GM19438 (cell line): ENCODE results near the gene TBCB.
"Not testable (repeated sequence)": the region's sequence is repeated elsewhere in the genome, so short reads cannot be mapped to it uniquely, and the experiment has no call there.

ENCODE experiments used
- ATAC-seq: cut with Tn5 transposase; IDR thresholded peaks from one replicate; pipeline ENCODE4 v1.9.1; 2021; ENCODE audit warnings: low read depth; ENCODE audit not compliant: unreplicated experiment

TBCB gene

DNA sequence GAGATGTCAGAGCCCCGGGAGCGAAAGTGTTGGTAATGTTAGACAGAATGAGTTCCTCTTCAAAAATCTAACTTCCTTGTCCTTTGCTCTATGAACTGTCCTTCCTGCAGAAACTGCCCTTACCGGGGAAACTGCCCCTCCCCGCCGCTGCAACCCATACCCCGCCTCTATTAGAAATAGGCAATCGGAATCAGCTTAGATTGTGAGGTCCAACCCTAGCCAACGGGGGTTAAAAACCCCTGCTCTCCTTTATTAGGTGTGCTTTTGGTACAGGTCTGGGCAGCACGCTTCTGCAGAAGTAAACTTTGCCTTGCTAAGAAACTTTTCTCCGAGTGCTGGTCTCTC lies 13.1 kb downstream of the TBCB start:
- ATAC-seq: peak; percentile 19

- ATAC-seq: not testable (repeated sequence)
Measured at GRCh38 chr19:36131221-36131620, 16.0 kb downstream of the TBCB start.

DNA sequence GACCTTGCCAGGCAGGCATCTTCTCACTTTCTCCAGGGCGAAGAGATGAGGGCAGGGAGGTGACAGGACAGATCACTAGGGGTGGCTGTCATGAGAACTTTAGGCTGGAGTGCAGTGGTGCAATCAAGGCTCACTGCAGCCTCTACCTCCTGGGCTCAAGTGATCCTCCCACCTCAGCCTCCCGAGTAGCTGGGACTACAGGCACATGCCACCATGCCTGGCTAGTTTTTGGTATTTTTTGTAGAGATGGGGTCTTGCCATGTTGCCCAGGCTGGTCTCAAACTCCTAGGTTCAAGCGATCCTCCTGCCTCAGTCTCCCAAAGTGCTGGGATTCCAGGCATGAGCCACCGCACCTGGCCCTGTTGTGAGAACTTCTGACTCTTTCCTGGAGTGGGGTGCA lies 19.6 kb downstream of the TBCB start:
- not testable (repeated sequence) for ATAC-seq

- ATAC-seq: no peak
Measured at GRCh38 chr19:36136964-36137686, 21.9 kb downstream of the TBCB start.

- no peak for ATAC-seq
Measured at GRCh38 chr19:36139120-36139472, 23.8 kb downstream of the TBCB start.

DNA sequence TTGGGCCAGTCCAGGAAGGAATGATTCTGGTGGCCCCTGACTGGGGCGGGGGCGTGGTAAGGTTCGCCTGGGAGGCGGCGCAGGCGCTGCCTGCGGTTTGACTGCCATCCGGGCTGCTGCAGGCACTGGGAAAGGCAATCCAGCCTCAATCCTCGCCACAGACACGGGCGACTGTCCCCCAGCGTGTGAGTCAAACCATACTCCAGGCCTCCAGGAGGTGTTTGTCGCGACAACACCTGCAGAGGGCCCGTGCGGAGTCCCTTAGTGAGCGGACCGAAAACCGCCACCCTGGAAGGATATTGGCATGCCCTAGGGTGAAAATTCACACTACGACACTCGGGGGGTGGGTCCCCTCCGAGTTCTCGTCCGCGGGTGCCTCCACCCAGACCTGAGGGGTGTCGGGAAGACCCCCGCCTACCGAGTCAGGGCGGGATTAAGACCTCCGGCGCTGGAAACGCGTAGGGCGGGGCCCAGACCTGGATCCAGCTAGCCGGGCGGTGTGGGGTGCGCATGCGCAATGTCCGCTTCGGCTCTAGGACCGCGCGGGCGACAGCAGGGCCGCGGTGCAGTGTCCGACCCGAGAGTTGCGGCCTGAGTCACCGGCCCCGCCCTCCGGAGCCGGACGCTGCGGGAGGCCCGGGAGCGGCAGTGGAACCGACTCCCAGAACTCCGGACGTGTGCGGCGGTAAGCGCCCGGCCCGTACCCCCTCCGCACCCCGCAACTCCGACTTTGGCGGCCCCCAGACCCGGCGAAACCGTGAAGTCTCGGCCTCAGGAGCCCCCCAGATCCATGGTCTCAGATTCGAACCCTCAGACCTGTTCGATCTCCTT lies 24.4 kb downstream of the TBCB start, which contains the start of gene CAPNS1:
Gene CAPNS1 (plus strand): TSS at position 594 of the 831 bp plus-strand sequence. CDS start 946 bp downstream, outside the sequence.
- peak; percentile 83 for ATAC-seq

DNA sequence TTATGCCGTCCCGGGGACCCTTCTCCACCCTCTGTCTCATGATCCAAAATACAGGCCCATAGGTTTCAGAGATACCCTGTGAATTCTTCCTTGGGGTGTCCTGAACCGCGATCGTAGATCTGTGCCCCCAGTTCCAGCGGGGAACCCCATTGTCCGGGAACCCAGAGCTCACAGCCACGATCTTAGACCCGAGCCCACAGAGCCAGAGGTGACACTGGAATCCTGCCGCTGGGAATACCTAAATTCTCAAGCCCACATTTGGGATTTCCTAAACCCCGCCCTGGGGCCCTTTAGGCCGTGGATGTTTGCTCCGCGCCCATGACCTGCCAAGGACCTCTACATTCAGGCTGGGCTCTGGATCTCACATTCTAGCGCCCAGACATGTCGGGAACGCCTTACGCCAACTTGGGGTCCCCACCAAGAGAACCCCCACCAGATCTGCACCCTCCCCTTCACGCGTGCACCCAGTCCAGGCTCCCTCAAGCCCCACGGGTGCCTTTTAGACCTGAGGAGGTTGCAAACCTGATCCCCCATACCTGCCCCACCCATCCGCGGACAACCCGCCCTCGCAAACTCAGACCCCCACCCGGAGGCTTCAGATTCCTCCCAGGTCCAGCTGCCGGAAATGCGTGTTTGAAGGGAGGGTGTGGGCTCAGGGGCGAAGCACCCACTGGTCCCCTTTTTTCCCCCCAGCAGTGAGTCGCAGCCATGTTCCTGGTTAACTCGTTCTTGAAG lies 25.2 kb downstream of the TBCB start:
- peak; percentile 20 for ATAC-seq

GRCh38 chr19:36141039-36141927 lies 26.0 kb downstream of the TBCB start:
- ATAC-seq: peak; percentile 47

DNA sequence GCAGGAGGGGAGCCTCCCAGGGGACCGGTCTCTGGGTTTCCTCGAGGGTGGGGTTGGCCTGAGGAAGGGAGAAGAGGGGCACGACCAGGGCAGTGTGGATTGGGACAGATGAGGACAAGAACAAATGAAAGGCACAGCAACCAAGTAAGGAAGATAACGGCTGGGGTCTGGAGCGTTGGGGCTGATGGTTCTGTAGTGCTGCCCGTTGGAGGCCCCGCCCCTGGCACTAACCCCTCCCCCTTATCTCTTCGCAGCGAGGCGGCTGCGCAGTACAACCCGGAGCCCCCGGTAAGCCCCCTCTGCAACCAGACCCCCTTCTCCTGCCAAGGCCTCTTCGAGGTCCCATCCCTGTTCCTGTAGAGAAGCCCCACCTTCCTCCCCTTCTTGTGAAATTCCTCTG lies 26.8 kb downstream of the TBCB start:
- no peak for ATAC-seq

DNA sequence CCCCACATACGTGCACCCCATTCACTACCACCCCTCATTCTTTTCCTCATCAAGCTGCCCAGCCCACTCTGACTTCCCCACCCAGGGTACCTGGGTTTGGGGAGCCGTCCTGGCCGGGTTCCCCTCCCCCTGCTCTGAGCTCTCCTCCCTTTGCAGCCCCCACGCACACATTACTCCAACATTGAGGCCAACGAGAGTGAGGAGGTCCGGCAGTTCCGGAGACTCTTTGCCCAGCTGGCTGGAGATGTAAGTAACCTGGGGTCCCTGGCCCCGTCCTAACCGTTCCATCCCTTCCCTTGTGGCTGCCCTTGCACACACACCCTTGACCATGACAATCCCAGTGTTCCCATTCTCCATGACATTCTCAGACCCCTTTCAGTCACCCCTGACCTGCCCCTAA lies 27.2 kb downstream of the TBCB start:
- no peak for ATAC-seq

GRCh38 chr19:36144624-36145023 lies 29.4 kb downstream of the TBCB start:
- no peak for ATAC-seq

- ATAC-seq: no peak
Measured at GRCh38 chr19:36149673-36150406, 34.6 kb downstream of the TBCB start.

- no peak for ATAC-seq
Measured at GRCh38 chr19:36150586-36150985, 35.3 kb downstream of the TBCB start.

DNA sequence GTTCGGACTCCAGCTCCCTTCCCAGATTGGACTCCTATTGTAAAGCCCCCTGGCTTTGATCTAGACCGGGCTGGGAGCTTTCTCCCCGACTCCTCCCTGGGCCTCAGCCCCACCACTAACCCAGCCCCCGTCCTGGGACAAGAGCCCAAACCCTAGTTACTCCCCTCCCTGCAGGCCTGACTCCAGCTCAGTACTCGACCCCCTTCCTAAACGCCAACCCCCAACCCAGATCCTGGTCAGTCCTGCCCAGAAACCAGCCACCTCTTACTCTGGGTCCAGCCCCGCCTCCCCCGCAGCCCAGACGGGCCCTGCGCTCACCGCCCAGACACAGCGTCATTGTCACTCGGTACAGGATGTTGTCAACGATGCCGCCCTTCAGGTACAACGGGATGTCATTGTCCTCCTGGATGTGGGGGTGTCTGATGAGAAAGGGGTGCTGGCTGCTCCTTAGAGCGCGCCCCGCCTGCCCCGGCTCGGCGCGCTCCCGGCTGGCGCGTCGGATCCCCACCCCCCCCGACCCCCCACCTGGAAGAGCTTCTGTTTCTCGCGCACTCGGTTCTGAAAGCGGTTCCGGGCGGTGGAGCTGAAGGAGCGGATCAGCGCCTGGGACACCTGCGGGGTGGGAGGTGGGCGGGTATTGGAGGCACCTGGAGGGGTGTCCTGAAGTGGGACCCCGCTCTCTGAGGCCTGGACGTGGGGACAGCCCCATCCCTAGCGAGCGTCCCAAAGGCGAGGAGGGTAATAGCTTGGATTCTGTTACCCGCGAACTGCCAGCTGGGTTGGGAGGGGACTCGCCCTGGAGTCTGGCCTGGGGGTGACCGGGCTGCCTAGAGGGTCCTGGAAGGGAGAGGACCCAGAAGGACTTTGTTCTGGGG lies 36.1 kb downstream of the TBCB start:
- ATAC-seq: no peak

DNA sequence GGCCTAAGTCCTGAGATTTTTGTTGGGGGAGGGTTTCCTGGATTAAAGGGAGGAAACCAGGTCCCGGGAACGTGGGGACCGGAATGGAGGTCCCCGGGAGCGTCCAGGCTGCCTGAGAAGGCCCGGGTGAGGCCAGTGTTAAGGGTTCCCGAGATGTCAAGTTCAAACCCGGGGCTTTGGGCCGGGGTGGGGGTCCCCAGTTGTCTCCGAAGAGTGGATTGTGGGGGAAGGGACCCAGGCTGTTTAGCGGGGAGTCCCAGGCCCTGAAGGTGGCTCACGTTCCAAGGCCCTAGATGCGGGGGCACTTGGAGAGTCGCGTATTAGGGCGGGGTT lies 36.7 kb downstream of the TBCB start:
- no peak for ATAC-seq

DNA sequence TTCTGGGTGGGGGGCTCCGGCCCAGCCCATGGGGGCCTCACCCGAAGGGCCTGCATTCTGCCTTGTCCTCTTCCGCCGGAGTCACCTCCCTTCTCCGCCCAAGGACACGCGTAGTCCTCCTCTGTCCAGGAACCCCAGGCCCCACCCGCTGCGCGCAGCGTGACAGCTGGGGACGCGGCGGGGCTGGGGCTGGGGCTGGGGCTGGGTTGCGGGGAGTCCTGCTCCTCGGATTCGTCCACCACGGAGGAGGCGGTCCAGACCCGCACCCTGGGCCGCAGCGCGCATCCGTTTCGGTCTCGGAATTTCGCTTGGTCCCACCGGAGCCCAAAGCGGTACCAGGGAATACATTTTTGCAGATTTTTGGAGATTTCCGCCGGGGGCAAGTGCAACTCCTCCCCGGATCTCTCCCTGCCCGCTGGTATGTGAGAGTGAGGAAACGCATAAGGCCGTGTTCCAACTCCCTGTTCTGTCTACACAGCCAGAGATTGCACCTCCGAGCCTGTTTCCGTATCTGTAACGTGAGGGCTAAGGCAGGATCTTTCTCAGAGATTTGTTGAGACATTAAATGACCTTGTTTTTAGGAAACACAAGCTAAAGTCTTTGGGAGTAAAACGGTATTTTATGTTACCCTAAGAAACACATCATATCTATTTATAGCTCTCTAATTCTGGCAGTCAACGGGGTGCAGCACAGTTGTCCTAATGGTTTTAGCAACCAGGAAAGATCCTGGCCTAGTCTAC lies 37.3 kb downstream of the TBCB start, which contains the start of gene COX7A1:
Gene COX7A1 (minus strand): TSS at position 96 of the 740 bp plus-strand sequence. CDS start 40 bp downstream, at position 56.
- ATAC-seq: no peak

- no peak for ATAC-seq
Measured at GRCh38 chr19:36153126-36153525, 37.9 kb downstream of the TBCB start.
